22Rv1 (cell line): ENCODE data around the gene GTPBP1.

ENCODE experiments used
- H3K27ac ChIP-seq: fragments of 450-650 bp; 2 replicates; pipeline ENCODE4 v1.5.1; 2017
- ZFX ChIP-seq: fragments of 450-650 bp; IDR thresholded peaks from 2 replicates; pipeline ENCODE4 v1.6.1; 2017; ENCODE audit warnings: antibody characterized with exemption, borderline replicate concordance
- TF ChIP-seq, protein P1 (sequence below): fragments of 450-650 bp; IDR thresholded peaks from 2 replicates; pipeline ENCODE4 v1.5.1; 2017; ENCODE audit warnings: mild to moderate bottlenecking

Gene GTPBP1

DNA sequence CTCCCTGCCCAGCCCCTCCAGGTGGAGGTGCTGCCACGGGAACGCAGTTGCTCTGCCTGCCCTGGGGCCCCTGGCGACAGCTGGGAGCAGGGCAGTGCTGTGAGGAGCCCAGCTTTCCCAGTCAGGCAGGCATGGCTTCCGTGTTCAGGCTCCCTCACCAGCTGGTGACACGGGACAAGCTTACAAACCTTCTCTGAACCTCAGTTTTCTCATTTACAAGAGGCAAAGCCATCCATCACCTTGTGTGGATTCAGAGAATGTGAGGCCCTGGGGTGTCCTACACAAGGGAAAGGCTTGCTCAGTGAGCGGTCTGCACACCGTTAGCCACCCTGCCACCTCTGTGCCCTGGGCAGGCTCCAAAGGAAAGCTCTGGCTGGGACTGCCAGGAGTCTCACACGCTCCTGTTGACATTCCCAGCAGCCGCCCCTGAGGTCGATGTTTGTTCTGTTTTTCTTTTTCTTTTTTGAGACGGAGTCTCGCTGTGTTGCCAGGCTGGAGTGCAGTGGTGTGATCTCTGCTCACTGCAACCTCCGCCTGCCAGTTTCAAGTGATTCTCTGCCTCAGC, 26.6 kb downstream of the GTPBP1 start:
- TF ChIP-seq, protein P1, sequence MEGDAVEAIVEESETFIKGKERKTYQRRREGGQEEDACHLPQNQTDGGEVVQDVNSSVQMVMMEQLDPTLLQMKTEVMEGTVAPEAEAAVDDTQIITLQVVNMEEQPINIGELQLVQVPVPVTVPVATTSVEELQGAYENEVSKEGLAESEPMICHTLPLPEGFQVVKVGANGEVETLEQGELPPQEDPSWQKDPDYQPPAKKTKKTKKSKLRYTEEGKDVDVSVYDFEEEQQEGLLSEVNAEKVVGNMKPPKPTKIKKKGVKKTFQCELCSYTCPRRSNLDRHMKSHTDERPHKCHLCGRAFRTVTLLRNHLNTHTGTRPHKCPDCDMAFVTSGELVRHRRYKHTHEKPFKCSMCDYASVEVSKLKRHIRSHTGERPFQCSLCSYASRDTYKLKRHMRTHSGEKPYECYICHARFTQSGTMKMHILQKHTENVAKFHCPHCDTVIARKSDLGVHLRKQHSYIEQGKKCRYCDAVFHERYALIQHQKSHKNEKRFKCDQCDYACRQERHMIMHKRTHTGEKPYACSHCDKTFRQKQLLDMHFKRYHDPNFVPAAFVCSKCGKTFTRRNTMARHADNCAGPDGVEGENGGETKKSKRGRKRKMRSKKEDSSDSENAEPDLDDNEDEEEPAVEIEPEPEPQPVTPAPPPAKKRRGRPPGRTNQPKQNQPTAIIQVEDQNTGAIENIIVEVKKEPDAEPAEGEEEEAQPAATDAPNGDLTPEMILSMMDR: no peak
- TF ChIP-seq ZFX: no peak
- H3K27ac ChIP-seq: peak overlapping the region; percentile 52

DNA sequence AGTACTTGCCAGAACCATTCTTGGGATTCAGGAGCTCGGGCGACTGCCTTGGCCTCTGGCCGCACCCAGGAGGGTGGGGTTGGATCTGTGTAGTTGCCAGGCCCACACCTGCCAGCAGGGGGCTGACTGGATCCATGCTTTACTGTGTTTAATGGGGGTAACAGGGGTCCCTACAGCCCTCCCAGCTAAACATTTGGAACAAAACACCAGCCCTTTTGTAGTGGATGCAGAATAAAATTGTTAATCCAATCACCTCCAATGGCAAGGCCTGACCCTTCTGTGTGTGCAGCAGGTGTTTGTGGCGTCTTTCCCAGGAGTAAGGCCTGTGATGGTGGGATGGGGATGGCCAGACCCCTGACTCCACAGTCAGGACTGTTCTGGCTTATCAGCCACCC, 27.6 kb downstream of the GTPBP1 start:
- TF ChIP-seq ZFX: no peak
- TF ChIP-seq, protein P1: peak; percentile 88
- H3K27ac ChIP-seq: peak overlapping the region; percentile 52

DNA sequence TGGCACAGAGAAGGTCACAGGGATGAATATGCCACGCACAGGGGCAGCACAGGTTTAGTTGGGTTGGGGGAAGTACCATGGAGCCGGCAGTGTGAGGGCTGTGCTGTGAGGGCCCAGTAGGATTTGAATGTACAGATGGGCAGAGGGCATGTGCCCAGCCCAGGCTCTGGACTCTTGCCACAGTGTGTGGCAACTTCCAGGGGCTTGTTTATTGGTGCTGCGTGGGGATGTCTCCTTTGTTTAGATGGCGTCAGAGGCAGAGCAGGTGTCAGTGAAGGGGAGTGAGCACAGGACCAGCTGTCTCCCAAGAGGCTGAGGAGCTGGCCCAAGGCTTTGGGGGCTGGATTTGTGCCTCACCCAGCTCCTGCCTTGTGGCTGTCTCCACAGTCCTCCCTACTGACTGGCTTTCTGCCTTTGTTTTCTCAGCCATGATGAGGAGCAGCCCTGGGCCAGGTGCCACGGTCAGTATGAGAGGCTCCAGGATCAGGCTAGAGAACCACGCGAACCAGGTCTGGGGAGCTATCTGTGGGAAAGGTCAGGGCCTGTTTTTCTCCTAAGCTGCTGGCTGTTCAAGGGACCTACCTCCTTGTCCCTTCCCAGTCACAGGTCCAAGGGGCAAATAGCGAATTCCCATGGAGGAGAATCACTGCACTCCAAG, 28.1 kb downstream of the GTPBP1 start:
- H3K27ac ChIP-seq: peak overlapping the region; percentile 52
- no peak for TF ChIP-seq ZFX
- TF ChIP-seq, protein P1: no peak

DNA sequence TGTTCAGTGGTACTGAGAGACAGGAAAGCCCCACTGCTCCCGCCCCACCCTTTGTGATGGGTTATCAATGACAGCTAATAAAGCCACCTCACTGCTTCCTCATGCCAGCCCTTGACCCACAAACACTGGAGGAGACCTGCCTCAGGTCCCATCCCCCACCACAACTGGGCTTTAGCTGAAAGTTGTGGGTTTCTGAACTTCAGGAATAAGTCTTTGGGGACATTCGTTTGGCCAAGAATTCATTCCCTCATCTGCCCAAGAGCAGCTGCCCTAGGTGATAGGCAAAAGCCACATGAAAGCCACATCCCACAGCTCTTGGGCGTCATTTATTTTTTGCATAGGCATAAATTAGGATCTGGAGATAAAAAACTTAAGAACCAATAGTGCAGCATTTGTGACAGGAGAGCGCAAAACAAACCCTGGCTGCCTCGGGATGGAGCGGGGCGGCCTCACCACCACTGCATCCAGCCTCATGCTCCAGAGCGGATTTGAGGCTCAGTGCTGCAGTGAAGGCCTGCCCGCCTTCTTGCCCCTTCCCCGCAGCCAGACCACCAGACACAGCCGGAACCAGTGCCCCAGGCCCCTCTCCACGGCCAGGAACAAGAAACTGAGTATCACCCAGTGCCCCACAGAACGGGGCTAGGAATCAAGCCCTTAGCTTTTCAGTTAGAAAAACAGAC, 28.8 kb downstream of the GTPBP1 start:
- H3K27ac ChIP-seq: peak overlapping the region; percentile 52
- no peak for TF ChIP-seq ZFX
- TF ChIP-seq, protein P1: no peak

DNA sequence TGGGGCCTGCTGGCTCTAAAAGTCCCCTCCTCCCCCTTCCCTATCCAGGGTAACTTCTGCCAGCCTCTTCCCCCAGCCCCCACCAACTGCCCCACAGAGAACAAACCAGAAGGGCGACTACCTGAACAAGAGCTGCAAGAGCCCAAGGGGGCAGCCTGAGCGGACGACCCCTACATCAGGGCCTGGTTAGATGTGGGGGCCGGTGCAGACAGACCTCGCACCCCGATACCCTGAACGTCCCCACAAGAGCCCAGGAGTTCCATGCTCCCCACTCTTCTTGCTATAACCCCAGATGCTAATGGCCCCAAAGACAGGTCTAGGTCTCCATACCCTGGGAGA, 29.4 kb downstream of the GTPBP1 start:
- H3K27ac ChIP-seq: peak overlapping the region; percentile 52
- TF ChIP-seq ZFX: no peak
- TF ChIP-seq, protein P1: no peak

DNA sequence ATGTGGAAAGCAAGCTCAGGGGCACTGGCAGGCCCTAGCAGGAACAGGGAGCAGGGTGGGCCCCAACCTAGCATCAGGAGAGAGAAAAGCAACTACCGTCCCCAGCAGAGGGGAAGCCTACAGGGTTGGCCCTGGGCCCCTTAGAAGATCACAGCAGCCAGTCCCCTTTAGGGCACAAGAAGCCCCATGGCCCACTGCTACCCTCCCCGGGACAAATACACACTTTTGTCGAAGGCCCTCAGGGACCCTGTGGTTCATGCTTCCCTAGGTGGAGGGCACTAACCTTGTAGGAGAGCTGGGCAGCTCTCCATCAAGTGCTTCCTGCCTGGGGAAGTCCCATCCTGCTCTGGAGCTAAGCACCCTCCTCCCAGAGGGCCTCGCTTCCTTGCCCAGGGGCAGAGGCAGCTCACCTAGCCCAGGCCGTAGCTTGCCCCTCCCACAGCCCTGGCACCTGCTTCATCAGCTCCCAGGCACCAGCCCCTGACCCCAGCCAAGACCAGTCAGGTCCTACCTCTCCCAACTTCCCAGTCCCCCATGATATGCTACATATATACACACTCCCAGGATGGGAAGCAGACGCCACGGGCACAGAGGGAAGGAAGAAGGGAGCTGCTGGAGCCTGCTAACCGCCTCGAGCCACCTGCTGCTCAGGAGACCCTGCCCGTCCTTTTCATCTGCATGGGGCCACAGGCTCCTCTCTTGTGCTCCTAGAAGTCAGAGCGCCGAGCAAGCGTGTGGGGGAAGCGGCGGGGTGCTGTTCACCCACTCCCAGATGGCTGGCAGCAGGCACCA, 29.9 kb downstream of the GTPBP1 start:
- peak overlapping the region; percentile 52 for H3K27ac ChIP-seq
- TF ChIP-seq ZFX: no peak
- TF ChIP-seq, protein P1: no peak
